Mucosa of stomach (tissue), 1 donor: ENCODE measurements around the gene CCR4.
"Not testable (repeated sequence)": the region's sequence is repeated elsewhere in the genome, so short reads cannot be mapped to it uniquely, and the experiment has no call there.

Source experiments
- H3K27me3 ChIP-seq: one replicate; pipeline ENCODE4 v1.7.0; 2013; ENCODE audit warnings: mild to moderate bottlenecking, low read length; ENCODE audit not compliant: control insufficient read depth, insufficient read depth
- H3K36me3 ChIP-seq: one replicate; pipeline ENCODE4 v1.7.0; 2013; ENCODE audit warnings: low read length; ENCODE audit not compliant: control insufficient read depth, insufficient read depth
- H3K4me1 ChIP-seq: one replicate; pipeline ENCODE4 v1.7.0; 2013; ENCODE audit warnings: mild to moderate bottlenecking, low read length; ENCODE audit not compliant: control insufficient read depth, insufficient read depth
- H3K4me3 ChIP-seq: one replicate; pipeline ENCODE4 v1.7.0; 2013; ENCODE audit warnings: low read length
- H3K9ac ChIP-seq: one replicate; pipeline ENCODE4 v1.7.0; 2013; ENCODE audit warnings: mild to moderate bottlenecking, low read length, moderate library complexity
- H3K9me3 ChIP-seq: one replicate; pipeline ENCODE4 v1.7.0; 2013; ENCODE audit warnings: mild to moderate bottlenecking, low read length, moderate library complexity; ENCODE audit not compliant: control insufficient read depth
- donor health status: Pancreatic carcinoma.

CCR4 gene

GRCh38 chr3:32951410-32951811, at the start of gene CCR4:
TSS of gene CCR4 (plus strand) at chr3:32951644. CDS start at chr3:32953423, 1,779 bp downstream.
- Histone ChIP-seq H3K9ac (no peak within 1 kb of the TSS), H3K36me3 (no peaks in the 10 kb centered on the region), H3K4me1 (no peaks in the 10 kb centered on the region), H3K9me3 (no peaks in the 10 kb centered on the region), H3K27me3 (no peaks in the 10 kb centered on the region), H3K4me3 (no peak within 1 kb of the TSS)

GRCh38 chr3:32902887-32903371, 48.5 kb upstream of the CCR4 start:
- H3K27me3 ChIP-seq, H3K36me3 ChIP-seq, H3K4me1 ChIP-seq, H3K4me3 ChIP-seq, H3K9me3 ChIP-seq, H3K9ac ChIP-seq: not testable (repeated sequence)

- Histone ChIP-seq H3K4me3 (no peak overlapping the region), H3K36me3 (no peaks in the 10 kb centered on the region), H3K27me3 (no peaks in the 10 kb centered on the region), H3K9ac (no peak overlapping the region), H3K9me3 (no peaks in the 10 kb centered on the region), H3K4me1 (no peaks in the 10 kb centered on the region)
These were observed 47.5 kb upstream of the CCR4 start for GRCh38 chr3:32903953-32904352.

- Histone ChIP-seq H3K27me3 (peaks cover 3% of the 10 kb centered on the region), H3K4me1 (no peaks in the 10 kb centered on the region), H3K9me3 (no peaks in the 10 kb centered on the region), H3K9ac (no peak overlapping the region), H3K4me3 (no peak overlapping the region), H3K36me3 (no peaks in the 10 kb centered on the region)
These were observed 41.4 kb upstream of the CCR4 start for GRCh38 chr3:32909999-32910398.

GRCh38 chr3:32910954-32911353, 40.5 kb upstream of the CCR4 start:
- H3K27me3 ChIP-seq = peaks cover 3% of the 10 kb centered on the region
- H3K4me3 ChIP-seq = no peak overlapping the region
- H3K36me3 ChIP-seq = no peaks in the 10 kb centered on the region
- H3K4me1 ChIP-seq = no peaks in the 10 kb centered on the region
- no peaks in the 10 kb centered on the region for H3K9me3 ChIP-seq
- H3K9ac ChIP-seq = no peak overlapping the region

- peaks cover 3% of the 10 kb centered on the region for H3K27me3 ChIP-seq
- no peak overlapping the region for H3K9ac ChIP-seq
- no peaks in the 10 kb centered on the region for H3K4me1 ChIP-seq
- no peaks in the 10 kb centered on the region for H3K36me3 ChIP-seq
- H3K9me3 ChIP-seq = no peaks in the 10 kb centered on the region
- no peak overlapping the region for H3K4me3 ChIP-seq
These were observed 39.4 kb upstream of the CCR4 start for GRCh38 chr3:32912046-32912445.

- no peaks in the 10 kb centered on the region for H3K36me3 ChIP-seq
- H3K4me1 ChIP-seq = no peaks in the 10 kb centered on the region
- H3K27me3 ChIP-seq = peaks cover 3% of the 10 kb centered on the region
- no peaks in the 10 kb centered on the region for H3K9me3 ChIP-seq
- H3K4me3 ChIP-seq = no peak overlapping the region
- H3K9ac ChIP-seq = no peak overlapping the region
These were observed 37.5 kb upstream of the CCR4 start for GRCh38 chr3:32913790-32914446.

GRCh38 chr3:32919920-32920319, 31.5 kb upstream of the CCR4 start:
- Histone ChIP-seq H3K4me3 (no peak overlapping the region), H3K36me3 (no peaks in the 10 kb centered on the region), H3K27me3 (no peaks in the 10 kb centered on the region), H3K9ac (no peak overlapping the region), H3K4me1 (no peaks in the 10 kb centered on the region), H3K9me3 (no peaks in the 10 kb centered on the region)

GRCh38 chr3:32922078-32922477, 29.4 kb upstream of the CCR4 start:
- Histone ChIP-seq H3K4me3 (no peak overlapping the region), H3K9me3 (no peaks in the 10 kb centered on the region), H3K27me3 (no peaks in the 10 kb centered on the region), H3K9ac (no peak overlapping the region), H3K4me1 (no peaks in the 10 kb centered on the region), H3K36me3 (no peaks in the 10 kb centered on the region)

GRCh38 chr3:32930161-32930560, 21.3 kb upstream of the CCR4 start:
- H3K4me3 ChIP-seq = no peak overlapping the region
- H3K9ac ChIP-seq = no peak overlapping the region
- H3K36me3 ChIP-seq = no peaks in the 10 kb centered on the region
- H3K9me3 ChIP-seq = no peaks in the 10 kb centered on the region
- H3K27me3 ChIP-seq = no peaks in the 10 kb centered on the region
- no peaks in the 10 kb centered on the region for H3K4me1 ChIP-seq

- not testable (repeated sequence) for H3K9ac ChIP-seq, H3K9me3 ChIP-seq, H3K4me3 ChIP-seq, H3K27me3 ChIP-seq, H3K4me1 ChIP-seq, H3K36me3 ChIP-seq
These were observed 20.2 kb upstream of the CCR4 start for GRCh38 chr3:32931273-32931672.

- H3K27me3 ChIP-seq = no peaks in the 10 kb centered on the region
These were observed 17.2 kb upstream of the CCR4 start for GRCh38 chr3:32934150-32934742.

More at GRCh38 chr3:32934150-32934742, 17.2 kb upstream of the CCR4 start:
- Histone ChIP-seq H3K36me3 (no peaks in the 10 kb centered on the region), H3K9me3 (no peaks in the 10 kb centered on the region), H3K4me3 (no peak overlapping the region), H3K9ac (no peak overlapping the region), H3K4me1 (no peaks in the 10 kb centered on the region)
